Panc1 (cell line): ENCODE data around the gene SEMA6A. TPM values are rescaled to one million over a fixed set of nuclear protein-coding genes. Genes with fewer than 3 reads are reported as not detected.

ENCODE experiments used
- ATAC-seq: fragments of 200-7000 bp; cut with Tn5 transposase; 2 replicates; pipeline ENCODE4 v1.9.1; 2020; ENCODE audit warnings: mild to moderate bottlenecking, moderate library complexity
- BruUV-seq: library from RNA; stranded (reverse); fragments of 400-500 nt; replicated peaks from 2 replicates; lab custom pipeline; 2021; lab: Mats Ljungman, UMichigan
- CTCF ChIA-PET: fragments of 300-600 bp; sonication (Branson Sonifier 250); formaldehyde crosslinking; loops from one replicate; lab custom pipeline; 2022; ENCODE audit warnings: antibody characterized with exemption; lab: Charles Lee
- POLR2A ChIA-PET: fragments of 300-600 bp; sonication (Branson Sonifier 250); formaldehyde crosslinking; loops from one replicate; lab custom pipeline; 2022; ENCODE audit warnings: antibody characterized with exemption; lab: Charles Lee
- DNase-seq: peaks from one replicate; pipeline ENCODE4 v3.0.0-alpha.2; 2010; ENCODE audit warnings: low read depth, low spot score
- H3K27ac ChIP-seq: 2 replicates; pipeline ENCODE4 v1.5.1; 2011; ENCODE audit warnings: mild to moderate bottlenecking, low read length, inconsistent platforms
- H3K27me3 ChIP-seq: fragments of 200-500 bp; sonication (Bioruptor generic); 2 replicates; pipeline ENCODE4 v1.6.0; 2014; ENCODE audit warnings: low read length, inconsistent platforms; ENCODE audit not compliant: control insufficient read depth, insufficient read depth
- H3K36me3 ChIP-seq: fragments of 200-500 bp; sonication (Bioruptor generic); 2 replicates; pipeline ENCODE4 v1.5.1; 2014; ENCODE audit warnings: inconsistent platforms, mild to moderate bottlenecking, low read length, moderate library complexity; ENCODE audit not compliant: control insufficient read depth, insufficient read depth
- H3K4me1 ChIP-seq: 2 replicates; pipeline ENCODE4 v1.5.1; 2011; ENCODE audit warnings: inconsistent platforms, mild to moderate bottlenecking, low read length, moderate library complexity; ENCODE audit not compliant: control insufficient read depth, insufficient read depth
- H3K4me3 ChIP-seq, 2 experiments: 2 replicates each; pipeline ENCODE4 v1.5.1; 2011 to 2012; ENCODE audit warnings: low read depth in 2 of 2, low read length in 2 of 2, mild to moderate bottlenecking in 2 of 2, inconsistent platforms in 1 of 2, moderate library complexity in 1 of 2
- H3K9me3 ChIP-seq: fragments of 200-500 bp; sonication (Bioruptor generic); 2 replicates; pipeline ENCODE4 v1.5.1; 2014; ENCODE audit warnings: low read depth, mild to moderate bottlenecking, inconsistent platforms, low read length, moderate library complexity; ENCODE audit not compliant: control insufficient read depth, insufficient read depth
- CTCF ChIP-seq: fragments of 450-650 bp; IDR thresholded peaks from 2 replicates; pipeline ENCODE4 v1.5.1; 2017; ENCODE audit warnings: mild to moderate bottlenecking
- POLR2AphosphoS5 ChIP-seq: IDR thresholded peaks from 2 replicates; pipeline ENCODE4 v1.6.1; 2012; ENCODE audit warnings: mild to moderate bottlenecking, low read depth, low read length, moderate library complexity
- SIN3A ChIP-seq: IDR thresholded peaks from 2 replicates; pipeline ENCODE4 v1.6.1; 2012; ENCODE audit warnings: low read depth, mild to moderate bottlenecking, low read length, moderate library complexity, borderline replicate concordance; ENCODE audit not compliant: insufficient read depth
- TCF7L2 ChIP-seq: IDR thresholded peaks from 2 replicates; pipeline ENCODE4 v1.6.1; 2011; ENCODE audit warnings: mild to moderate bottlenecking, low read depth, low read length, inconsistent platforms
- in situ Hi-C: cut with HindIII; loops from 2 replicates; pipeline ENCODE4 v1.10.0; 2016; ENCODE audit warnings: low sequenced_read_pairs, low pct_unique_long_range_greater_than_20kb
- intact Hi-C: fragments of 100-400 bp; cut with micrococcal nuclease; formaldehyde crosslinking; loops from one replicate; pipeline ENCODE4 v1.10.0; 2022; ENCODE audit not compliant: unreplicated experiment
- total RNA-seq: library from RNA; stranded (reverse); gene quantifications from one replicate; pipeline ENCODE4 v1.2.1, GENCODE V29; 2021; ENCODE audit not compliant: unreplicated experiment
- TF ChIP-seq, protein P1 (sequence below), 2 experiments: IDR thresholded peaks; 2 replicates each; pipeline ENCODE4 v1.6.1; 2011 to 2012; ENCODE audit warnings: low read depth in 2 of 2, control low read depth in 1 of 2, low read length in 1 of 2, mild to moderate bottlenecking in 1 of 2, moderate library complexity in 1 of 2; ENCODE audit not compliant: insufficient read depth in 1 of 2

The SEMA6A gene
- total RNA-seq, 1 experiment from 2014 or later = 0.54 TPM

DNA sequence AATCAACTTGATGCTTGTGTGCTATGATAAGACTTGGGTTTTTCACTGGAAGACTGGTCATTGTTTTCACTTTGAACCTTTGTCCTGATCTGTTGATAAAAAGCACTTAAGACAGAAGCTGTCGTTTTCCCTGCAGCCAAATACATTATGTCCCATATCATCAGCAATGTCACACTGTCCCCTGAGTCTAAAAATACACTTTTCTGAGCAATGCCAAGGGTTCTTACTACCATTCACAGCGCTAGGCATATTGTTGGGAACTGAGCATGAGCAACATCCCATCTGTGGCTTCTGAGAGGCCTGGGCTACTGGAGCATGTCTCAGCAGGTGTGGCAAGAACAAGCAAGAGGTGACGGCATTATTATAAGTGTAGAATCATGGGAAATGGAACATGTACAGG, 81.8 kb downstream of the SEMA6A start:
- no peak overlapping the region for H3K27ac ChIP-seq
- in situ Hi-C loops = no loop called here
- no peak for DNase-seq

DNA sequence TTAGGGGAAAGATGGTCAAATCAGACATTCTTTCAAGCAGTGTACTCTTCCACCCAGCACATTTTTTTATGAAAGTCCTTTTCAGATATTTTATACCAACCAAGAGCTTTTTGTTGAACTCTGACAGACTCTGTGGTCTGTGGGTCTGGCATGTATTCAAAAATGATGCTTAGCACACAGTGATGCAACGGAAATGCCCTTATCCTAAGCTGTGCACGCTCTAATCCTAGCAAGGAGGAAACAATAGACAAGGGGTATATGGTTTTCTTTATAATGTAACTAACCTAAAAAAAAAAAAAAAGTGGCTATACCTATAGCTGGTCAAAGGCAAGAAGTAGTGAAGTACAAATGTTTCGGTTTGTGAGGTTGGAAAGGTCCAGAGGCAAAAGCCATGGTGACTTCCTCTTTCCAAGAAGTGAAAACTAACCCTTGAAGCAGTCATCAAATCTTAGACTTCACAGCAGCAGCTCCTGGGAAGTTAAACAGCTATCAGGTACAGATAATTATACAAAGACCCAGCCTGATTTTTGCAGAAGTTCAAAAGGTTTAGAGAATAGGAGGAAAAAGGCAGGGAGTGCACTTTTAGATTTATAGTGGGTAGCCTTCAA, 82.5 kb downstream of the SEMA6A start:
- CTCF ChIA-PET = no interaction called here
- no peak for DNase-seq
- intact Hi-C loops = no loop called here

More for the DNA sequence above, 81.8 kb downstream of the SEMA6A start:
- Histone ChIP-seq H3K4me3 (no peak overlapping the region), H3K9me3 (no peaks in the 10 kb centered on the region), H3K27me3 (no peaks in the 10 kb centered on the region), H3K4me1 (no peaks in the 10 kb centered on the region), H3K36me3 (no peaks in the 10 kb centered on the region)
- ChIA-PET CTCF (no interaction called here), POLR2A (no interaction called here)
- ATAC-seq = no peak
- BruUV-seq = no TSS peak
- intact Hi-C loops = no loop called here
- TF ChIP-seq POLR2AphosphoS5 (no peak), CTCF (no peak), SIN3A (no peak), TCF7L2 (no peak)
- TF ChIP-seq, protein P1, sequence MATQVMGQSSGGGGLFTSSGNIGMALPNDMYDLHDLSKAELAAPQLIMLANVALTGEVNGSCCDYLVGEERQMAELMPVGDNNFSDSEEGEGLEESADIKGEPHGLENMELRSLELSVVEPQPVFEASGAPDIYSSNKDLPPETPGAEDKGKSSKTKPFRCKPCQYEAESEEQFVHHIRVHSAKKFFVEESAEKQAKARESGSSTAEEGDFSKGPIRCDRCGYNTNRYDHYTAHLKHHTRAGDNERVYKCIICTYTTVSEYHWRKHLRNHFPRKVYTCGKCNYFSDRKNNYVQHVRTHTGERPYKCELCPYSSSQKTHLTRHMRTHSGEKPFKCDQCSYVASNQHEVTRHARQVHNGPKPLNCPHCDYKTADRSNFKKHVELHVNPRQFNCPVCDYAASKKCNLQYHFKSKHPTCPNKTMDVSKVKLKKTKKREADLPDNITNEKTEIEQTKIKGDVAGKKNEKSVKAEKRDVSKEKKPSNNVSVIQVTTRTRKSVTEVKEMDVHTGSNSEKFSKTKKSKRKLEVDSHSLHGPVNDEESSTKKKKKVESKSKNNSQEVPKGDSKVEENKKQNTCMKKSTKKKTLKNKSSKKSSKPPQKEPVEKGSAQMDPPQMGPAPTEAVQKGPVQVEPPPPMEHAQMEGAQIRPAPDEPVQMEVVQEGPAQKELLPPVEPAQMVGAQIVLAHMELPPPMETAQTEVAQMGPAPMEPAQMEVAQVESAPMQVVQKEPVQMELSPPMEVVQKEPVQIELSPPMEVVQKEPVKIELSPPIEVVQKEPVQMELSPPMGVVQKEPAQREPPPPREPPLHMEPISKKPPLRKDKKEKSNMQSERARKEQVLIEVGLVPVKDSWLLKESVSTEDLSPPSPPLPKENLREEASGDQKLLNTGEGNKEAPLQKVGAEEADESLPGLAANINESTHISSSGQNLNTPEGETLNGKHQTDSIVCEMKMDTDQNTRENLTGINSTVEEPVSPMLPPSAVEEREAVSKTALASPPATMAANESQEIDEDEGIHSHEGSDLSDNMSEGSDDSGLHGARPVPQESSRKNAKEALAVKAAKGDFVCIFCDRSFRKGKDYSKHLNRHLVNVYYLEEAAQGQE (IDR thresholded peaks at IDR 0.05; ENCODE audit: insufficient read depth in 1 of 2, low read depth in 2 of 2, low read length in 1 of 2) = no peak

More for the DNA sequence above, 82.5 kb downstream of the SEMA6A start:
- ATAC-seq = no peak
- POLR2A ChIA-PET = no interaction called here
- TF ChIP-seq CTCF (no peak), SIN3A (no peak)
- Histone ChIP-seq H3K27ac (no peak overlapping the region), H3K9me3 (no peaks in the 10 kb centered on the region), H3K4me3 (no peak overlapping the region), H3K27me3 (no peaks in the 10 kb centered on the region), H3K36me3 (no peaks in the 10 kb centered on the region), H3K4me1 (no peaks in the 10 kb centered on the region)
- in situ Hi-C loops = no loop called here
- no TSS peak for BruUV-seq
